Superior temporal gyrus (tissue), 1 donor: ENCODE data around the gene PTBP3.
"Not testable (repeated sequence)": the region's sequence is repeated elsewhere in the genome, so short reads cannot be mapped to it uniquely, and the experiment has no call there.

Experiments used
- DNase-seq: peaks from one replicate; pipeline ENCODE4 v3.0.0-alpha.2; 2016; ENCODE audit errors: extremely low spot score

Gene PTBP3, protein sequence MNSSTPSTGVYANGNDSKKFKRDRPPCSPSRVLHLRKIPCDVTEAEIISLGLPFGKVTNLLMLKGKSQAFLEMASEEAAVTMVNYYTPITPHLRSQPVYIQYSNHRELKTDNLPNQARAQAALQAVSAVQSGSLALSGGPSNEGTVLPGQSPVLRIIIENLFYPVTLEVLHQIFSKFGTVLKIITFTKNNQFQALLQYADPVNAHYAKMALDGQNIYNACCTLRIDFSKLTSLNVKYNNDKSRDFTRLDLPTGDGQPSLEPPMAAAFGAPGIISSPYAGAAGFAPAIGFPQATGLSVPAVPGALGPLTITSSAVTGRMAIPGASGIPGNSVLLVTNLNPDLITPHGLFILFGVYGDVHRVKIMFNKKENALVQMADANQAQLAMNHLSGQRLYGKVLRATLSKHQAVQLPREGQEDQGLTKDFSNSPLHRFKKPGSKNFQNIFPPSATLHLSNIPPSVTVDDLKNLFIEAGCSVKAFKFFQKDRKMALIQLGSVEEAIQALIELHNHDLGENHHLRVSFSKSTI

DNA sequence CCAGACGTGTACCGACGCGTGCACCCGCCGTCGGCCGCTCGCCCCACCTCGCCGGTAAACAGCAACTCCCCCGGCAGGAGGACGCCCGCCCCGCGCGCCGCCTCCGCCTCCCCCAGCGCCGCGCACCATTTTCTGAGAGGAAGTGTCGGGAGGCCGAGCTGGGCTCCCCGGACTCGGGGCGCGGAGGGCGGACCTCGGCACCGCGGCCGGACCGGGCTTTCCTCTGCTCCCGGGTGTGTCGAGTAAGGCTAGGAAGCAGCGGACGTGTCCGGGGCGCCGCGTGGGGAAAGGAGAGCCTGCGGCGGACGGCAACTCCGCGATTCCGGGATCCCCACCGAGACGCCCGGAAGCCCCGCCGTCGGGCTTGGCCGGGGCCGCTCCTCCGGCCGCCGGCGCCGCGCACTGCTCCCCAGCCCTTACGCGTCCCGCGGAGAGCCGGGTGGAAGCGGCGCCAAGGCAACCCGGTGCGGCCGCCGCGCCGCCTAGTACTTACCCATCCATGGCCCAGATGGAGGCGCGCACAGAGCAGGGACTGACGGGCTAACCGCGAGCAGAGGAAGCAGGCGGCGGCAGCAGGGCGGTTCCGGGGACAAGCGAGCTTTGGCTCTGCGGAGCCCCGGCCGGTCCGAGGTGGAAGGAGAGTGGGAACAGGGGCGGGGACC lies at the start of gene PTBP3:
Gene PTBP3 (minus strand): TSS at position 643 of the 662 bp plus-strand sequence. CDS start 35,754 bp downstream, outside the sequence.
- no peak for DNase-seq

DNA sequence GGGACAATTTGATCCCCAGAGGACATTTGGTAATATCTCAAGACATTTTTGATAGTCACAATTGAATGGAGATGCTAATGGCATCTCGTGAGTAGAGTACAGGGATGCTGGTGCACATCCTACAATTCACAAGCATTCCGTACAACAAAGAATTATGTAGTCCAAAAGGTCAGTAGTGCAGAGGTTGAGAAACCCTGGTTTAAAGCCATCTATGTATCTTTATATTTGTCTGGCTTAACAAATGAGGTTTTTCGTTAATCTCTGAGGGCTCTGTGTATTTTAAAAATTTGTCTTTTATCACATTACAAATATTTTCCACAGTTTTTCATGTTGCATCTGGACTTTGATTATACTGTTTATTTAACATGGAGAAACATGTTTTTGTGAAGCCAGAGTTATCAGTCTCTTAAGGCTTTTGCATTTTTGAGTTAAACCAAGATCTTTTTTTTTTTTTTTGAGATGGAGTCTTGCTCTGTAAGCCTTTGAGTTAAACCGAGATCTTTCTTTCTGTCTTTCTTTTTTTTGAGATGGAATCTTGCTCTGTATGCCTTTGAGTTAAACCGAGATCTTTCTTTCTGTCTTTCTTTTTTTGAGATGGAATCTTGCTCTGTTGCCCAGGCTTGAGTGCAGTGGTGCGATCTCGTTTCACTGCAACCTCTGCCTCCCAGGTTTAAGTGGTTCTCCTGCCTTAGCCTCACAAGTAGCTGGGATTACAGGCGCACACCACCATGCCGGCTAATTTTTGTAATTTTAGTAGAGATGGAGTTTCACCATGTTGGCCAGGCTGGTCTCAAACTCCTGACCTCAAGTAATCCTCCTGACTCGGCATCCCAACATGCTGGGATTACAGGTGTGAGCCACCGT lies 49.3 kb upstream of the PTBP3 start:
- no peak for DNase-seq

DNA sequence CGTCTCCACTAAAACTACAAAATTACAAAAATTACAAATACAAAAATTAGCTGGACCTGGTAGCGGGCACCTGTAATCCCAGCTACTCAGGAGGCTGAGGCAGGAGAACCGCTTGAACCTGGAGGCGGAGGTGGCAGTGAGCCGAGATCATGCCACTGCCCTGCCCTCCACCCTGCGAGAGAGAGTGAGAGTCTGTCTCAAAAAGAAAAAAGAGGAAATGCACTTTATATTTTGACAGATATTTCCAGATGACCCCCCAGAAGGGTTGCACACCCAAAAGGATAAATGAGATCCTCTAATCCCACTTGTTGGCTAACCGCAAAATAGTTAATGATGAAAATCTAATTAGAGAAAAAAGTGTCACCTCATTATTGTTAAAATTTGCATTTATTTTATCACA lies 48.6 kb upstream of the PTBP3 start:
- DNase-seq: no peak

DNA sequence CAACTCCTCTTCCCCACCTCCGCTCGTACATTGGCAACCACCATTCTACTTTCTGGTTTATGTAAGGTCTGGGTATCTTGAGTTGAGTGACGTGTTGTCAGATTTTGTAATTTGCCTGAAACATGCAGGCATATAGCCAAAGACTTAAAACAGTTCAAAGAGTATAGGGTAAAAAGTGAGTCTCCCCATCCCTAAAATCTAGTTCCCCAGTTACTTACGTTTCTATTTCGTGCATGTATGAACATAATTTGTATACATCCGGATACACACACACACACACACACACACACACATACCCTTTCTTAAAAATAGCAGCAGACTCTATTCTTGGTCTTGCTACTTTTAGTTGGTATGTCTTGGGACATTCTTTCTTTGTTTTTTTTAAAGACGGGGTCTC lies 47.4 kb upstream of the PTBP3 start:
- DNase-seq: no peak

DNA sequence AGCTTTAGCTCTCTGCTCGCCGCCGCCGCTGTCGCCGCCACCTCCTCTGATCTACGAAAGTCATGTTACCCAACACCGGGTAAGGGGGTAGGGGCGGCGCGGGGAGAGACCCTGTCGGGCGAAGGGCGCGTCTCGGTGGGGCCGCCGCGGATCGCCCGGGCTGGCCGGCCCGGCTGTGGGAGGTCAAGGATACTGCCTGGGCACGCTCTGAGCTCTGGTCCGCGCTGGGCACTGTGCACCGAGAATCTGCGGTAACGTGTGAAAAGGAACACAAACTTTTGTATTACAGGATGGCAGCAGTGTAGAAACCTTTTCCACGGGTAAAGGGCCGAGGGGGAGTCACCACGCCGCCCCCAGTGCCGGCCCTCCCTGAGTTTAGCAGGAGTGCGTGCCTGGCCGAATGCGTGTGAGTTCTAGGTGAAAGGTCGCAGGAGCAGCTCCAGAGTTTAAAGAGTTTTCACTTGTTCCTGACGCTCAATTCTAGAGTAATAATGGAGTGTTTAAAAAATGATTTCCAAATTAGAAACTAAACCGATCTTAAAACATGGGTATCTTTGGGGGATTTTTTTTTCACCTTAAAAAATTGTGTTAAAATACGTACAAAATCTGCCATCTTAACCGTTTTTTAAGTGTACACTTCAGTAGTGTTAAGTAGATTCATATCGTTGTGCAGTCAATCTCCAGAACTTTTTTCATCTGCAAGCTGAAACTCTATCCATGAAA lies 46.8 kb upstream of the PTBP3 start, which contains the start of gene HSDL2:
Gene HSDL2 (plus strand): TSS at position 7 of the 723 bp plus-strand sequence. CDS start 56 bp downstream, at position 63.
- no peak for DNase-seq

DNA sequence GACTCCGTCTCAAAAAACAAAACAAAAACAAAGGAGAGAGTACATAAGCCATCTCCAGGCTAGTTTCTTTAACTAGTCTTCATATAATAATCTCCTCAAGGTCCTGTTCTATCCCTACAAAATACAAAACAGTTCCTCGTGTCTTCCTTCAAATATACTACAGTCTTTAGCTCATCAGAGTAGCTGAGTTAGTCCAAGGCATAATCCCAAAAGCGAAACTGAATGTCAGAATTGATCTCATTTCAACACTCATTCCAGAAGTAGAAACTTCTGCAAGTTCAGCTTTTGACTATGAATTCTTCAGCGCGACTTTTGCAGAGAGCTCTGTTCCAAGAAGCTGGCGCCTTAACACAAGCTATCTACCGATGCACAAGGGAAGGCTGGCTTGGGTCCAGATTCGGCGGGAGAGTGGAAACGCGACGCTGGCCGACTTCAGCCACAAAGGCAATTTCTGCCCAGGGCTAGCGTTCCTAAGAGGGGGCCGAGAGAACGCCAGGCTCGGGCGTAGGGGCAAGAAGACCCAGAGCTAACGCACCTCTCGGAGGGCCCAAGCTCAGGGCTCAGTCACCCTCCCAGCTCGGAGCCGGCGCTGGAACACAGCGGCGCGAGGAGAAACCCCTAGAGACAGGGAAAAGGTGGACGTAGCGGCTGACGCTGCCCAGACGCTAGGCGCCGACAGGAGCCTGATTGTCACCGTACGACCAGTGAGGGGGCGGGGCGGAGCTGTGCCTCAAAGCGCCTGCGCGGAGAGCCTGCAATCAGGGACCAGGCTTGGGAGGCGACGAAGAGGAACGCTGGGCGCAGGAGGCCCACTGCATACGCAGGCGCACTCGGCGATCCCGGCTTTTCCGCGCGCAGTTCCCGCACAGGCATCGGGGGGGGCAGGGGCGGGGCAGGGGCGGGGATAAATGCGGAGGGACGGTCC lies 46.0 kb upstream of the PTBP3 start:
- DNase-seq: peak; percentile 99

DNA sequence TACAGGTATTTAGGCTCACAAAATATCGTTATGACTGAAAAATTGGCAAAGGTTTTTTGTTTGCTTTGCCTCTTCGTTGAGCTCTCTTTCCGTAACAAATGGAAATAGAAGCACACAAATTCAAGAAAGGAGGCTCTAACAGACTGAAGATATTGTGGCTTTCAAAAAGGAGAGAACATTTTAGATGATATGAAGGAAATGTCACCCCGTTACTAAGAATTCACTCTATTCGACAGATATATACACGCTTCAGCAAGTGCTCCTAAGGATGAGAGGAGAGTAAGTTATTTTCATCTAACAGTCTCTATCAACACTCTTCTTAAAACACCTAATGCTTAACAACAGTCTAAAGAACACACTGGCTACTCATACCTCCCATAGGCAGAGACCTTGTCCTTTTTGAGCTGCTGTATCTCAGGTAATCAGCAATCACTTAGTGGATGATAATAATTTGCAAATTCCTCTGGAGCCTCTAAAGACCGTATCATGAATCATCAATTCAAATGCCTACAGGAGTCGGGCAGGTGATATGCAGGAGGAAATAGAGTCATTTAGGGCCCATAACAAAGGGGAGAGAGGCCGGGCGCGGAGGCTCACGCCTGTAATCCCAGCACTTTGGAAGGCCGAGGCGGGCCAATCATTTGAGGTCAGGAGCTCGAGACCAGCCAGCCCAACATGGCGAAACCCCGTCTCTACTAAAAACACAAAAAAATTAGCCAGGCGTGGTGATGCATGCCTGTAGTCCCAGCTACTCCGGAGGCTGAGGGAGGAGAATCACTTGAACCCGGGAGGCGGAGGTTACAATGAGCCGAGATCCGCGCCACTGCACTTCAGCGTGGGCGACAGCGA lies 45.1 kb upstream of the PTBP3 start:
- no peak for DNase-seq

DNA sequence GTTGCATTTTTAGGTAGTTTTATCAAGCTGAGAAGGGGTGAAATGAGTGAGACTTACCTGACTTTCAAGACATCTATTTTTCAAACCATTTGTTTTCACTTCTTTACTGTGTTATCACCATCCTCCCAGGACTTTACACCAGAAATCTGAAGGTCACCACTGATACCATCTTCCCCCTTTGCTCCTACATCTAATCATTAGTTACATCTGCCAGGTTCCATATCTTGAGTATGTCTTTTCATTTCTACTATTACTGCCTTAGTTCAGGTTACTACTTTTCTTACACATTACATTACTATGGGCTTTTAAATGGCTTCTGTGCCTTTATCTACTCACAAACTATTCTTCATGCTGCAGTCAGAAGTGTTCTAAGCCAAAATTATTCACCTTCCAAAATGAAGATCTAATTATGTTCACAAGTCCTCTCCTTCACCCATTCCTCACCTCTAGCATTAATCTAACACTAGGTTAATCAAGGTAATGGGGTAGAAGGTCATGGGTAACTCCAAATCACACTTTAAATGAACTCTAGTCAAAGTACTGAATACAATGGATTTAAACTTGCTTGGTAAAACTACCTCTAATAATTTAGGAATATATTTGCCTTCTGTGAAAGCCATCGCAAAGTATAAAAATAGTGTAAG lies 44.4 kb upstream of the PTBP3 start:
- DNase-seq: no peak

DNA sequence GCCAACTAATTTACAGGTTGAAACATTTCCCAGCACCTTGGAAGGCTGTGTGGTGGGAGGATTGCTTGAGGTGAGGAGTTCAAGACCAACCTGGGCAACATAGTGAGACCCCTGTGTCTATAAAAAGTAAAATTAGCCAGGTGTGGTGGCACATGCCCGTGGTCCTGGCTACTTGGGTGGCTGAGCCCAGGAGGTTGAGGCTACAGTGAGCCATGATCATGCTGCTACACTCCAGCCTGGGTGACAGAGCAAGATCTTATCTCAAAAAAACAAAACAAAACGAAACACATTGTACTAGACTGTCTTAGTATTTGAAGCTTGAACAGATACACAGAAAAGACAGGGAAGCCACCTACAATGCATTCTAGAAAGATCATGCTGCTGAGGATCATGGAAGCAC lies 43.7 kb upstream of the PTBP3 start:
- no peak for DNase-seq

DNA sequence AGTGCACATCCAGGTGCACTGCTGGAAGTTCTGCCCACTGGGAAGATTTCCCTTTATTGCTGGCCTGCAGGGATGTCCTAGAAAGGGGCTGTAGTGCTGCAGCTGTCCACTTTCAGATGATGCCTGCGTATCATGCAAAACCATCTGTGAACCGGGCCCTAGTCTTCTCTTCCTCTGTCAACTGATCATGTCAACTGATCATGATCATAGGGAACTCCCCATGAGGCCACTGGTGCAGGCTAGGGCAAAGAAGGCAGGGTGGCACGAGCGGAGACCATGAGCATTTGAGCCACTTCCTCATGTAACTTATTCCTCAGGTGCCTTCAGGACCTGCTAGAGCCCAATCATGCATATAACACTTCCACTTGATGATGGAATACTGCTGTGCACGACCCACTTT lies 41.9 kb upstream of the PTBP3 start:
- DNase-seq: no peak

DNA sequence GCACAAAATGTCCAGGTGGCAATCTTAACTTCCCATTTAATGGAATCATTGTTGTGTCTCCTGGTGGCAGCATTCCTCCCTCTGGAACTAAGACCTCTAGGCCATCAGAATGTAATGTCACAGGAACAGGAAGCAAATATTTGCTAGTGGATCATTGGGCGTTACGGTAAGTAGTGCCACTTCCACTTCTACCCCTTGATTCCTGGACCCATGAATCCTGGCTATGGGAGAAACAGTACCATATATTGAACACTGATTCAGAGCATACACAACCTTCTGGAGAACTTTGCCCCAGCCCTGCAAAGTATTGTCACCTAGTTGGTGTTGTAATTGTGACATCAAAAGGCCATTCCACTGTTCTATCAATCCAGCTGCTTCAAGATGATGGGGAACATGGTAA lies 40.8 kb upstream of the PTBP3 start:
- DNase-seq: not testable (repeated sequence)

DNA sequence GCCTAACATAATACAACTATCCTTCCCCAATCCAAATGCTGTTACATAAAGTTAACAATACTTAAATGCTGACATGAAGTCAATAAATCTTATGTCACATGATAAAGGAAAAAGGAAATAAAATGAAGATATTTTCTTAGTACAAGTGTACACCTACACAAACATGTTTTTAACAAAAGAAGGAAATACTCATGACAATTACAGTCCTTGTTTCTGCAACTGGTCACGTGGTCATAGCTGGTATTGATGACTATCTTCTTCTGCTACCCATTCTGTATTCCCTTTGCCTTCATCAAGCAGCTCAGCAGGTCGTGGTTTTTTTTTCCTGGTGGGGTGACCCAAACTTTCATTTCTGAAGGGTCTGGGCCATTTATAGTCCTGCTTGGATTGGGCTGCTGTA lies 40.2 kb upstream of the PTBP3 start:
- not testable (repeated sequence) for DNase-seq

DNA sequence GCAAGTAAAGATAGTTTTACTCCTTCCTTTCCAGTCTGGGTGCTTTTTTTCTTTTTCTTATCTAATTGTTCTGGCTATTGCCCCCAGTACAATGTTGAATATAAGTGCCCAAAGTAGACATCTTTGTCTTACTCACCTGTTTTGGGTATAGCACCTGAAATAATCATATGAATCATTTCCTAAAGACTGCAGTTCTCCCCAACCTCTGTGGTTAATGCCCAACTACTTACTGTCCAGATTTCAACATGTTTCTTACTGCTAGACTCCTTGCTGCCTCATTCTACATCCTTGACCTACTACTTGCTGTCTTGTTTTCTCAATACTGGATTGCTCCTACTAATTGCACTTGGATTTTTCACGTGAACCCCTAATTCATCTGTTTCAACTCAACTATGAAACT lies 37.6 kb upstream of the PTBP3 start:
- DNase-seq: no peak

DNA sequence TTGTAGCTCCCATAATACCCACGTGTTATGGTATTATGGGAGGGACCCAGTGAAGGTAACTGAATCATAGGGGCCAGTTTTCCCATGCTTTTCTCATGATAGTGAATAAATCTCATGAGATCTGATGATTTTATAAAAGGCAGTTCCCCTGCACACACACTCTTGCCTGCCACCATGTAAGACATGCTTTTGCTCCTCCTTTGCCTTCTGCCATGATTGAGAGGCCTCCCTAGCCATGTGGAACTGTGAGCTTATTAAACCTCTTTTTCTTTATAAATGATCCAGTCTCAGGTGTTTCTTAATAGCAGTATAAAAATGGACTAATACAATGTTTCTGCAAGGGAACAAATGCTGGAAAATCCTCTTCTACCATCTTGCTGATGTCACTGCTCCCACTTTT lies 36.4 kb upstream of the PTBP3 start:
- DNase-seq: no peak

DNA sequence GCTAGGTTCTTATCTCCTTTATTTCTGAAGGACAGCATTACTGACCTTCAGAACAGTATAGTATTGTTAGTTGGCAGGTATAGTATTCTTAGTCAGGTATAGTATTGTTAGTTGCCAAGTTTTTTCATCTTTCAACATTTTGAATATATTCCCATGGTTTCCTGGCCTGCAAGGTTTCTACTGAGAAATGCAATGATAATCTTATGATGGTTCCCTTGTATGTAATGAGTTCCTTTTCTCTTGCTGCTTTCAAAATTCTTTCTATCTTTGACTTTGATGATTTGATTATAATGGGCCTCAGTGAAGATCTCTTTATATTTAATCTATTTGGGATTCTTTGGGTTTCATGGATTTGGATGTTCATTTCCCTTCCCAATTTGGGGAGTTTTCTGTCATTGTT lies 34.0 kb upstream of the PTBP3 start:
- no peak for DNase-seq

DNA sequence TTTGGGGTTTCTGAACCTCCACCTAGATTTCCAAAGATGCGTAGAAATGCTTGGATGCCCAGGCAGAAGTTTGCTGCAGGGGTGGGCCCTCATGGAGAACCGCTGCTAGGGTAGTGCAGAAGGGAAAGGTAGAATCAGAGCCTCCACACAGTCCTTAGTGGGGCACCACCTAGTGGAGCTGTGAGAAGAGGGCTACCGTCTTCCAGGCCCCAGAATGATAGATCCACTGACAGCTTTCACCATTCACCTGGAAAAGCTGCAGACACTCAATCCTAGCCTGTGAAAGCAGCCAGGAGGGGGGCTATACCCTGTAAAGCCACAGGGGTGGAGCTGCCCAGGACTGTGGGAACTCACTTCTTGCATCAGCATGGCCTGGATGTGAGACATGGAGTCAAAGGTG lies 33.2 kb upstream of the PTBP3 start:
- DNase-seq: no peak

DNA sequence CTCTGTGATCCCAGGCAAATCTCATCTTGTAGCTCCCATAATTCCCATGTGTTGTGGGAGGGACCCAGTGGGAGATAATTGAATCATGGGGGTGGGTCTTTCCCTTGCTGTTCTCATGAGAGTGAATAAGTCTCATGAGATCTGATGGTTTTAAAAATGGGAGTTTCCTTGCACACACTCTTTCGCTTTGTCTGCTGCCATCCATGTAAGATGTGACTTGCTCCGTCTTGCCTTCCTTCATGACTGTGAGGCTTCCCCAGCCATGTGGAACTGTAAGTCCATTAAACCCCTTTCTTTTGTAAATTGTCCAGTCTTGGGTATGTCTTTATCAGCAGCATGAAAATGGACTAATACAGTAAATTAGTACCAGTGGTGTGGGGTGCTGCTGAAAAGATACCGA lies 31.8 kb upstream of the PTBP3 start:
- DNase-seq: not testable (repeated sequence)

DNA sequence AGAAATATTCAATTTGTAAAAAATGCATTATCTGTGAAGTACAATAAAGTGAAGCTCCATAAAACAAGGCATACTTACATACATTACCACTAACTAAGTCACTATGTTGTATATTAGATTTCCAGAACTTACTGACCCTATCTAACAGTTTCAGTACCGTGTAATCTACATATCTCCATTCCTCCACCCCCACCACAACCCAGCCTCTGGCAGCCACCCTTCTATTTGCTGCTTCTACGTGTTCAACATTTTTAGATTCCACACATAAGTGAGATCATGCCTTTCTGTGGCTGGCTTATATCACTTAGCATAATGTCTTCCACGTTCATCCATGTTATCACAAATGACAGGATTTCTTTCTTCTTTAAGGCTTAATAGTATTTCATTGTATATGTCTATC lies 31.3 kb upstream of the PTBP3 start:
- no peak for DNase-seq

DNA sequence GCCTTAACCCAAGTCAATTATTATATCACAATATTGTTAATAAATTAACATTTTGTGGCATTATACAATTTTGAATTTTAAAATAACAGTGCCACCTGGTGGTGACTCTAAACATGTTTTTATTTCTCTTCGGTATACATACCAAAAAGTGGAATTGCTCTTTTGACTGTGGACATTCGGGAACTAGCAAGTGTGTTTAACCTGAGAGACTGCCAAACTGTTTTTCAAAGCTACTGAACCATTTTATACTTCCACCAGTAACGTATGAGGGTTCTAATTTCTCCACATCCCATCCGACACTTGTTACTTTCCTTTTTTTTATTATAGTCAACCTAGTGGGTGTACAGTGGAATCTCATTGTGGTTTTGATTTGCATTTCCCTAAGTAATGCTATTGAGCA lies 28.2 kb upstream of the PTBP3 start:
- DNase-seq: peak; percentile 84
